Daoy (cell line): ENCODE data around the gene TGFBR3. TPM values are rescaled to one million over a fixed set of nuclear protein-coding genes. Genes with fewer than 3 reads are reported as not detected.

Experiments used
- DNase-seq: peaks from one replicate; pipeline ENCODE4 v3.0.0-alpha.2; 2015; ENCODE audit warnings: low read depth
- total RNA-seq: library from RNA; depleted of rRNA; stranded (reverse); fragments of >200 nt; shearing (Covaris generic); gene quantifications from 2 replicates; pipeline ENCODE4 v1.2.3, GENCODE V29; 2014

The TGFBR3 gene
- total RNA-seq, 1 experiment from 2014 or later: 1.6 TPM

- no peak for DNase-seq
Observed at GRCh38 chr1:91733108-91733710, 152.7 kb downstream of the TGFBR3 start.

GRCh38 chr1:91732291-91733107, 153.5 kb downstream of the TGFBR3 start:
- DNase-seq: peak; percentile 97

DNA sequence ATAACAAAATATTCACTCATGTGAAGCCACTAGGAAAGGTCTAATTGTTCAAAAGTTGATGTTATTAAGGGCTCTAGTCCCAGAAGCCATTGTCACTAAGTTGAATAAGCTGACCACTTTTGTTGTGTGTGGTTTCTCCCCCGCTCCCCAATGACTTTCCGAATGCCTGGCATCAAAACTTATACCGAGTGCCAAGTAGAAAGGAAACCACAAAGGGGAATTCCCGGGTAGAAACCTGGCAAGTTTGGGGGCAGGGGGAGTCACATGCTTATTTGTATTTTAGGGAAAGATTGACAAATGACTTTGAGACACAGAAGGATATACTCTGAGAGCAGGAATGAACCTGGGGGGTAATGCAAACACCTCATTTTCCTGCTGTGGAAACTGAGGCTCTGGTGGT, 154.1 kb downstream of the TGFBR3 start:
- peak; percentile 91 for DNase-seq

DNA sequence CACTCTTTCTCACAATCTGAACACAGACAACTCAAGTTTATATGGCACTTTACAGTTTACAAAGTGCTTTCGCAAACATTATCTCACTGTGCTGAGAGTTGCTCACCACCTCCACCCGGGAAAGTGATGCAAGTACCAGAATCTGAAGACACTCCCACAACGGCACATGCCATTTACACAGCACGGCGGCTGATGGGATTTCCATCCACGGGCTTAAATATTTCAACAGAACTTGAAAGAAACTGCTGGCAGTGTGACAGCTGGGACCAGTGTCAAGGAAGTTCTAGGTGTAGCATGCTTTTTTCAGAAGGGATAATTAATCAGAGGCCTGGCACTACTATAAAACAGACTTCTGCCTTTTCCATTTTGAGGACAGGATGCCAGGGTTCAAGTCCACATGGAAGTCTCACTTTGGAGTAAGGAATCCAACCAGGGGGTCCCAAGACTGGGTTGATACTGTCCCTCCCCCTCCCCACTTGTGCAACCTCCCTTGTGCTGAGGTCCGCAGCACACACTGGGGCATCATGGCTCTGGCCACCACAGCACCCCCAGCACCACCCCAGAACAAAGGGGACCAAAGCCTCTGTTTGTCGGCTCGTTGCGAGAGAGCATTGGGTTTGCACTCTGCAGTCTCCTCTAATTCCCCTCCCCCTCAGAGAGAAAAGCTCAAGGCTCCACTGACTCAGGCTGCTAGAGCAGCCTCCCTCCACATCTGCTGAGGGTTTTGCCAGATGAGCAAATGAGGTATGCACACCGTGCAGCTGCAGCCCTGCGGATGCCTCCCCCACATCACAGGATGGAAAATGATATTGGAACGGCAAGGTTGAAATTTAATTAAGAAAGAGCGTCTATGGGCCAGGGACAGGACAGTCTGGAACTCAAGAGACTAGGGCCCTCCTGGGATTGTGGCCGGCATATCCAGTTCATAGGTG, 154.9 kb downstream of the TGFBR3 start:
- DNase-seq: peak; percentile 88

GRCh38 chr1:91729621-91730358, 156.2 kb downstream of the TGFBR3 start:
- DNase-seq: no peak

GRCh38 chr1:91727763-91728162, 158.2 kb downstream of the TGFBR3 start:
- DNase-seq: no peak

GRCh38 chr1:91725989-91726721, 159.8 kb downstream of the TGFBR3 start:
- peak; percentile 68 for DNase-seq

DNA sequence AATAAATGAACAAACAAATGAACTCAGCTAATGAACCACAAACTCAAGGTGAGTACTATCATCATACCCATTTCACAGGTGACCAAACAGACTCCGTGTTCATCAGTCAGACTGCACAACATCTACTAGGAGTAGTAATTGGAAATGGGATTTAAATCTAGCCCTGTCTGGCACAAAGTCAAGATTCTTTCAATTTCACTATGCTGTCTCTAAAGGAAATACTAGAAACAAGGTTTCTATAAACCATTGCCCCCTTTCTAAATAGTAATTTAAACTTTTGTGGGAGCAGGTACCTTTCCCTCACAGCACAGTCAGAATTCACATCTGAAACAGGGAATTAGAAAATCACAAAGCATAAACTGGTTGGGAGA, 160.3 kb downstream of the TGFBR3 start:
- DNase-seq: no peak

GRCh38 chr1:91724644-91725043, 161.3 kb downstream of the TGFBR3 start:
- no peak for DNase-seq

DNA sequence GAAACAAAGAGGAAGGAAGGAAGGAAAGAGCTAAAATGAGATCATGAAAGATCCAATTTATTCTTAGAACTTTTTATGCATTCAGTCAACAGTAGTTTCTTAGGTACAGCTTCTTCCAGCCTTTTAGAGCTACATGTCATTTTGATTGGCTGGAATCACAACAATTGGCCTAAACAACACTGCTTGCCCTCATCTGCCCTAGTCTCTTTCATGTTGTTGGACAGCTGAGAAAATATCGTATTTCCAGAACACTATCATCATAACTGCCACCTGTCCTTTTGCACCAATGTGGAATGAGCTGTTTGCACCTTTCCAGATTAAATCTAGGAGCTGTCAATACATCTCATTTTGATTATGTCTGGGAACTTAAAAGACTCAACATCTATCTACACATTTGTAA, 161.7 kb downstream of the TGFBR3 start:
- DNase-seq: no peak

- DNase-seq: no peak
Observed at GRCh38 chr1:91720044-91720443, 165.9 kb downstream of the TGFBR3 start.

DNA sequence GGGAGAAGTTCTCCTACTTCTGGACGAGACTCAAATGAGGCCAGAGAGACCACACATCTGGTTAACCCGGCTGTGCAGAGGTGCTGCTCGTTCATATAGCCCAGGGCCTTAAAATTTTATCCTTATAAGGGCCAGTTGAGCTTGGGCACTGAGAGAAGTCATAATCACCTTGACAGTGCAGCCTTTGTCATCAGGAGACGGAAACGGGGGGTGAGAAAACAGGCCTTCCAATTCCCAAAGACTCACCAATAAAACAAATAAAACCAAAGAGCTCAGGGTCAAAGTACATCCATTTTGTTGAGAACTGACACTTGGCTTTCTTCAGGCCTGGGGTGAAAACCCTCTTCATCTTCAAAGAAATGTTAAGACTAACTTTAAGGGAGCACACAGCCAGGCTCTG, 167.1 kb downstream of the TGFBR3 start:
- DNase-seq: no peak

GRCh38 chr1:91718368-91718767, 167.6 kb downstream of the TGFBR3 start:
- no peak for DNase-seq

GRCh38 chr1:91717839-91718238, 168.1 kb downstream of the TGFBR3 start:
- no peak for DNase-seq

DNA sequence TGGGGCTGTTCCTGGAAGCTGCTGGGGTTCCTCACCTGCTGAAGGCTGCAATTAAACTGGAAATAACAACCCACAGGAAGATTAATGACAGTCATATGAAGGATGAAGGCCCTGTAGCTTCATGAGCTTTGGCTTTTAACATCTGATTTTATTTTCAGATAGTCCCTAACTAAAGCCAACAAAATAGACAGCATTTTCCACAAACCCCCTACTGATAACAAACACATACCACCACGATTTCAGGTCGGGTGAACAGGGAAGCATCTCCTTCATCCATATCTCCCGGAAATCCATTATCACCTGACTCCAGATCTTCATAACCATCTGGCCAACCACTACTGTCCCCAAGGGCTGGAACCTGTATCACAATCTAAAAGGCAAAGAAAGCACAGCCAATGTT, 169.6 kb downstream of the TGFBR3 start:
- no peak for DNase-seq

GRCh38 chr1:91715416-91716000, 170.4 kb downstream of the TGFBR3 start:
- DNase-seq: no peak

DNA sequence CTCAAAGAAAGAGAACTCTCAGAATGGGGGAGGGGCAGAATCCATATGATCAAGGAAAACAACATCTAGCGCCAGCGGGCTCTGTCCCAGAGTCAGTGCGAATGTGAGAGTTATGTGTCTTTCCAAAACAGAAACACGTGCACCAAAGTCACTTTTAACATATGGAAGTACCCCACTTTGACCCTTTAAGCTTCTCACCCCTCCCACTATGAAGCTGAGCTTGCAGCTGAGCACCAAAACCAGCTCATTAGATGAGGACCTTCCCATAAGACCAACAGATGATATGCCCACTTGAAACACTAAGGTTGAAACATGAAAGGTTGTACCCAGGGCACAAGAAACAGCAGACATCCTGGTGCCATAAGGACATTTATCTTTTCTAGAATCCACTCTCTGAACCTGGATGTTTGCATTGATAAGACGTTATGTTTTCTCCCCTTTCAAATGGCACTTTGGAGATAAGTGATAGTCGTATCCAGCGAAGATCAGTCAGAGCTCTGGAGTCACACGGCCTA, 171.0 kb downstream of the TGFBR3 start:
- DNase-seq: no peak

DNA sequence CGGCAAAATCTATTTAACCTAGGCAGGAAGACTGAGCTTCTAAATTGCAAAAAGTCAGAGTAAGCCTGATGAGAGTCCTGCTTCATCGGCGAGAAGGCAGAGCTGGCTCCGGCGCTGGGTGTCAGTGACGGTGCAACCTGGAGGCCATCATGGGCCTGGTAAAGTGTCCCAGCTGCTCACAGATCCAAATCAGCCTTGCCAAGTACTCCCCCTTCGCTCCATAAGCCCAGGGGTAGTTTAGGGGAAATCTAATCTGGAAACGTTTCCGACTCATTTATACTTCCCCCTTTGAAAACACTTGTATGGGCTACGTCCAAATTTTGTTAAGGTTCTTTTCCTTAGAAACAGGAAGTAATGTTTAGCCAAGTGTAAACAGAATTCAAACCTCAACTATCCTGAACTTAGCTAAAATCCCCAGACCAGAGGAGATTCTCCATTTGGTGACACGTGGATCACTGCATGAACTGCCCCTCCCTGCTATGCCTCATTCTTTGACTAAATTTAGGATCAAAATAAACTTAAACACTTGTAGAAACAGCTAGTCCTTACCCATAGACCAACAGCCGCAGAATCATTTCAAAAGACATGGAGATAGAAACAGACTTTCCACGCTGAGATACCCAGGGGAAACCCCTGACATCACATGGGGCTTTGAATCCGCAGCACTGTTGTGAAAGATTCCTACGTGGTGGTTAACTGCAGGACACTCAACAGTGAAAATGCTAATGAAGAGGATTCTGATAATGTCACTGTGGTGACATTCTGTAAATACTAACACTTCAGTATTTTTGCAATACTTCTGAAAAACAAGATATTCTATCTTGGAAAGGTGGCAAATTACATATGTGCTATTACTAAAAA, 172.7 kb downstream of the TGFBR3 start:
- DNase-seq: no peak

DNA sequence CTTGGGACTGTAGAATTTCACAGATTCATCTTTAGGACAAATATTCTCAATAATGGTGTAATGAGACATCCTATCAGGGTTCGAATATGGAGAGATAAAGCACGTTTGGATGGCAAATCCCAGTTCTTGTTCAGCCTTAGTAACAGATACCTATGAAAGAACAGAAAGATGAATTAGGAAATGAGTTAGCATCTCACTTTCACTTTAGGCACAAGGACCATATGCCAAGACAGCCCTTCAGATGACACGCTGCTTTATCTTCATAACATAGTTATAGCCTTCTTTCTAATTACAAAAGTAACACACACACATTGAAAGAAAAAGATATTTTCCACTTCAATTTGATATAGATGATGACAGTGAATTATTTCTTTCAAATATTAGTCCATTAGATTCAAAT, 173.6 kb downstream of the TGFBR3 start:
- no peak for DNase-seq
